ENCODE results near the gene AFF3. TPM values are rescaled to one million over a fixed set of nuclear protein-coding genes. Genes with fewer than 3 reads are reported as not detected.
"Not testable (repeated sequence)": the region's sequence is repeated elsewhere in the genome, so short reads cannot be mapped to it uniquely, and the experiment has no call there.

AFF3 gene
- total and polyA plus RNA-seq, 7 donors, result 0.46 to 25.0 (median 18.6) TPM

- 82 to 87% methylated on average over 6 of the region's 6 CpGs for WGBS, 2 donors
- H3K27me3 ChIP-seq, result no peaks in the 10 kb centered on the region
- no peak for DNase-seq
- peaks cover 0 to 3% (median 0%) of the 10 kb centered on the region in 4 donors for H3K9me3 ChIP-seq
- H3K4me1 ChIP-seq, result no peaks in the 10 kb centered on the region
- TF ChIP-seq EP300 (IDR thresholded peaks at IDR 0.05), result no peak
- TF ChIP-seq POLR2AphosphoS5 (IDR thresholded peaks at IDR 0.05), result no peak
- TF ChIP-seq CTCF (IDR thresholded peaks at IDR 0.05), result no peak
- no peak for TF ChIP-seq POLR2A (IDR thresholded peaks at IDR 0.05)
- no peaks in the 10 kb centered on the region for H3K36me3 ChIP-seq
- intact Hi-C loops (cut with DNase I), result no loop called here
- H3K27ac ChIP-seq, result no peak overlapping the region
- H3K4me3 ChIP-seq, result no peak overlapping the region
Measured at GRCh38 chr2:99933894-99934650, 208.3 kb downstream of the AFF3 start.

- H3K4me3 ChIP-seq; H3K4me1 ChIP-seq; DNase-seq; intact Hi-C loops (cut with DNase I); H3K9me3 ChIP-seq; H3K27me3 ChIP-seq; H3K27ac ChIP-seq; H3K36me3 ChIP-seq: not testable (repeated sequence)
- 95 to 96% methylated on average over 3 of the region's 3 CpGs for WGBS, 2 donors
Measured at GRCh38 chr2:99933491-99933890, 208.9 kb downstream of the AFF3 start.

- Histone ChIP-seq H3K9me3 (no peaks in the 10 kb centered on the region), H3K4me1 (no peaks in the 10 kb centered on the region), H3K36me3 (no peaks in the 10 kb centered on the region), H3K27ac (no peak overlapping the region), H3K27me3 (no peaks in the 10 kb centered on the region), H3K4me3 (no peak overlapping the region)
- DNase-seq, result no peak
- no peak for TF ChIP-seq POLR2AphosphoS5 (IDR thresholded peaks at IDR 0.05)
- no peak for TF ChIP-seq CTCF (IDR thresholded peaks at IDR 0.05)
- TF ChIP-seq EP300 (IDR thresholded peaks at IDR 0.05), result no peak
- no peak for TF ChIP-seq POLR2A (IDR thresholded peaks at IDR 0.05)
- intact Hi-C loops (cut with DNase I), result no loop called here
- WGBS, 2 donors, result 70 to 88% methylated on average over 6 of the region's 6 CpGs
Measured at GRCh38 chr2:99928470-99929053, 213.8 kb downstream of the AFF3 start.

- intact Hi-C loops (cut with DNase I); H3K27me3 ChIP-seq; H3K9me3 ChIP-seq; H3K4me1 ChIP-seq; H3K4me3 ChIP-seq; DNase-seq; H3K27ac ChIP-seq; H3K36me3 ChIP-seq: not testable (repeated sequence)
- 75 to 78% methylated on average over 7 of the region's 7 CpGs for WGBS, 2 donors
Measured at GRCh38 chr2:99927690-99928207, 214.6 kb downstream of the AFF3 start.

GRCh38 chr2:99926986-99927385 lies 215.4 kb downstream of the AFF3 start:
- no peak for DNase-seq
- no peaks in the 10 kb centered on the region for H3K36me3 ChIP-seq
- peaks cover 0 to 5% (median 0%) of the 10 kb centered on the region in 4 donors for H3K9me3 ChIP-seq
- intact Hi-C loops (cut with DNase I), result no loop called here
- H3K4me3 ChIP-seq, result no peak overlapping the region
- no peak overlapping the region for H3K27ac ChIP-seq
- no peak for TF ChIP-seq CTCF (IDR thresholded peaks at IDR 0.05)
- TF ChIP-seq POLR2AphosphoS5 (IDR thresholded peaks at IDR 0.05), result no peak
- no peak for TF ChIP-seq POLR2A (IDR thresholded peaks at IDR 0.05)
- TF ChIP-seq EP300 (IDR thresholded peaks at IDR 0.05), result no peak
- H3K4me1 ChIP-seq, result no peaks in the 10 kb centered on the region
- H3K27me3 ChIP-seq, result no peaks in the 10 kb centered on the region
